Measurements from ENCODE around the gene CD200R1L. TPM values are rescaled to one million over a fixed set of nuclear protein-coding genes. Genes with fewer than 3 reads are reported as not detected.

CD200R1L gene
- total RNA-seq, 1 donor from 2014 or later = not detected

GRCh38 chr3:112793326-112794081 is 53.2 kb downstream of the CD200R1L start:
- no peak for DNase-seq (ENCODE audit: low read depth in 2 of 2)

- DNase-seq (ENCODE audit: low read depth in 2 of 2) = no peak
Measured at GRCh38 chr3:112791736-112792135, 54.9 kb downstream of the CD200R1L start.

- no peak for DNase-seq (ENCODE audit: low read depth in 2 of 2)
Measured at GRCh38 chr3:112789787-112790186, 56.9 kb downstream of the CD200R1L start.

- no peak for DNase-seq (ENCODE audit: low read depth in 2 of 2)
Measured at GRCh38 chr3:112786881-112787579, 59.6 kb downstream of the CD200R1L start.

- no peak for DNase-seq (ENCODE audit: low read depth in 2 of 2)
Measured at GRCh38 chr3:112786002-112786590, 60.6 kb downstream of the CD200R1L start.

GRCh38 chr3:112785321-112786001 is 61.2 kb downstream of the CD200R1L start:
- no peak for DNase-seq (ENCODE audit: low read depth in 2 of 2)

- no peak for DNase-seq (ENCODE audit: low read depth in 2 of 2)
Measured at GRCh38 chr3:112782491-112782890, 64.2 kb downstream of the CD200R1L start.

GRCh38 chr3:112781599-112781998 is 65.1 kb downstream of the CD200R1L start:
- DNase-seq (ENCODE audit: low read depth in 2 of 2) = no peak

GRCh38 chr3:112779558-112780480 is 66.8 kb downstream of the CD200R1L start:
- no peak for DNase-seq (ENCODE audit: low read depth in 2 of 2)

- DNase-seq (ENCODE audit: low read depth in 2 of 2) = no peak
Measured at GRCh38 chr3:112779011-112779410, 67.7 kb downstream of the CD200R1L start.

GRCh38 chr3:112778353-112778948 is 68.2 kb downstream of the CD200R1L start:
- no peak for DNase-seq (ENCODE audit: low read depth in 2 of 2)

GRCh38 chr3:112777811-112778210 is 68.9 kb downstream of the CD200R1L start:
- DNase-seq (ENCODE audit: low read depth in 2 of 2) = no peak

- no peak for DNase-seq (ENCODE audit: low read depth in 2 of 2)
Measured at GRCh38 chr3:112776836-112777235, 69.8 kb downstream of the CD200R1L start.

- DNase-seq (ENCODE audit: low read depth in 2 of 2) = no peak
Measured at GRCh38 chr3:112776000-112776399, 70.7 kb downstream of the CD200R1L start.

- DNase-seq (ENCODE audit: low read depth in 2 of 2) = no peak
Measured at GRCh38 chr3:112775011-112775742, 71.5 kb downstream of the CD200R1L start.

GRCh38 chr3:112774293-112774926 is 72.3 kb downstream of the CD200R1L start:
- no peak for DNase-seq (ENCODE audit: low read depth in 2 of 2)

GRCh38 chr3:112773864-112774263 is 72.8 kb downstream of the CD200R1L start:
- DNase-seq (ENCODE audit: low read depth in 2 of 2) = no peak

GRCh38 chr3:112770951-112771350 is 75.7 kb downstream of the CD200R1L start:
- DNase-seq (ENCODE audit: low read depth in 2 of 2) = no peak

GRCh38 chr3:112770032-112770626 is 76.5 kb downstream of the CD200R1L start:
- DNase-seq (ENCODE audit: low read depth in 2 of 2) = peak in 1 of 2 donors; percentile 2

All from dermis microvascular lymphatic vessel endothelial cell (primary cell).